Neural cell (in vitro differentiated cells): ENCODE results near the gene SNX32. TPM values are rescaled to one million over a fixed set of nuclear protein-coding genes. Genes with fewer than 3 reads are reported as not detected.

Experiments used
- H2AFZ ChIP-seq: fragments of 200-600, 300-800 bp; sonication (generic), shearing (Covaris generic); 2 replicates; pipeline ENCODE4 v1.6.0; 2014; ENCODE audit warnings: low read depth, mild to moderate bottlenecking, antibody characterized with exemption, low read length, moderate library complexity
- H3F3A ChIP-seq: fragments of 200-600 bp; shearing (Covaris generic); 2 replicates; pipeline ENCODE4 v1.6.1; 2016; ENCODE audit warnings: mild to moderate bottlenecking, moderate library complexity, mixed read lengths, antibody characterized with exemption, low read length; ENCODE audit not compliant: insufficient read depth, poor library complexity, severe bottlenecking
- H3K27ac ChIP-seq: fragments of 200-600, 300-800 bp; sonication (generic), shearing (Covaris generic); 2 replicates; pipeline ENCODE4 v1.5.1; 2014; ENCODE audit warnings: mild to moderate bottlenecking, low read length, moderate library complexity
- H3K27me3 ChIP-seq: fragments of 300-800, 200-600 bp; sonication (generic), shearing (Covaris generic); 2 replicates; pipeline ENCODE4 v1.6.0; 2014; ENCODE audit warnings: mild to moderate bottlenecking, low read depth, low read length, moderate library complexity; ENCODE audit not compliant: insufficient read depth
- H3K36me3 ChIP-seq: fragments of 300-800, 200-600 bp; sonication (generic), shearing (Covaris generic); 2 replicates; pipeline ENCODE4 v1.5.1; 2014; ENCODE audit warnings: mild to moderate bottlenecking, antibody characterized with exemption, low read length, moderate library complexity; ENCODE audit not compliant: insufficient read depth
- H3K4me2 ChIP-seq: fragments of 300-800, 200-600 bp; sonication (generic), shearing (Covaris generic); 2 replicates; pipeline ENCODE4 v1.6.0; 2014; ENCODE audit warnings: mild to moderate bottlenecking, low read length
- H3K4me3 ChIP-seq: fragments of 300-800, 200-600 bp; sonication (generic), shearing (Covaris generic); 2 replicates; pipeline ENCODE4 v1.5.1; 2014; ENCODE audit warnings: mild to moderate bottlenecking, low read length, moderate library complexity
- H3K79me2 ChIP-seq: fragments of 200-600 bp; shearing (Covaris generic); replicated peaks from 2 replicates; pipeline ENCODE4 v1.6.0; 2014; ENCODE audit warnings: mild to moderate bottlenecking, low read length, moderate library complexity; ENCODE audit not compliant: insufficient read depth
- H3K9ac ChIP-seq: fragments of 300-800, 200-600 bp; sonication (generic), shearing (Covaris generic); 2 replicates; pipeline ENCODE4 v1.6.1; 2016; ENCODE audit warnings: mild to moderate bottlenecking, low read length, mixed read lengths
- H3K9me2 ChIP-seq: fragments of 200-600 bp; shearing (Covaris generic); 2 replicates; pipeline ENCODE4 v1.6.1; 2016; ENCODE audit warnings: mild to moderate bottlenecking, low read length, mixed read lengths; ENCODE audit not compliant: insufficient read depth
- H3K9me3 ChIP-seq: fragments of 200-600, 300-800 bp; sonication (generic), shearing (Covaris generic); 2 replicates; pipeline ENCODE4 v1.6.1; 2016; ENCODE audit warnings: mild to moderate bottlenecking, mixed run types, low read length, moderate library complexity, mixed read lengths
- H4K20me1 ChIP-seq: fragments of 200-600 bp; shearing (Covaris generic); 2 replicates; pipeline ENCODE4 v1.6.1; 2016; ENCODE audit warnings: mild to moderate bottlenecking, mixed run types; ENCODE audit not compliant: insufficient read depth
- EP300 ChIP-seq: fragments of 450-650 bp; conservative IDR thresholded peaks from 2 replicates; pipeline ENCODE4 v1.6.1; 2014; ENCODE audit warnings: antibody characterized with exemption, mild to moderate bottlenecking, moderate library complexity; ENCODE audit not compliant: poor library complexity, severe bottlenecking
- EZH2 ChIP-seq: fragments of 200-600, 300-800 bp; shearing (Covaris generic), sonication (generic); IDR thresholded peaks from 2 replicates; pipeline ENCODE4 v1.6.1; 2014; ENCODE audit warnings: antibody characterized with exemption, low read length, borderline replicate concordance, mild to moderate bottlenecking; ENCODE audit not compliant: insufficient read depth, poor library complexity, severe bottlenecking
- MXI1 ChIP-seq: fragments of 450-650 bp; conservative IDR thresholded peaks from 2 replicates; pipeline ENCODE4 v1.6.1; 2014; ENCODE audit warnings: antibody characterized with exemption, mild to moderate bottlenecking; ENCODE audit not compliant: poor library complexity, severe bottlenecking
- POLR2AphosphoS5 ChIP-seq: IDR thresholded peaks from 2 replicates; pipeline ENCODE4 v1.6.1; 2012
- RAD21 ChIP-seq: fragments of 450-650 bp; conservative IDR thresholded peaks from 2 replicates; pipeline ENCODE4 v1.6.1; 2014; ENCODE audit warnings: antibody characterized with exemption, mild to moderate bottlenecking, moderate library complexity
- SMC3 ChIP-seq: fragments of 450-650 bp; conservative IDR thresholded peaks from 2 replicates; pipeline ENCODE4 v1.6.1; 2014; ENCODE audit warnings: antibody characterized with exemption, mild to moderate bottlenecking, moderate library complexity; ENCODE audit not compliant: poor library complexity
- TAF1 ChIP-seq: IDR thresholded peaks from 2 replicates; pipeline ENCODE4 v1.6.1; 2012; ENCODE audit warnings: low read depth
- polyA plus RNA-seq: library from polyadenylated mRNA; depleted of rRNA; stranded (reverse); fragments of >200 nt; gene quantifications from 2 replicates; pipeline ENCODE4 v1.2.3, GENCODE V29; 2014
- TF ChIP-seq, protein P1 (sequence below): fragments of 450-650 bp; IDR thresholded peaks from 2 replicates; pipeline ENCODE4 v1.5.1; 2014; ENCODE audit warnings: antibody characterized with exemption, mild to moderate bottlenecking, moderate library complexity; ENCODE audit not compliant: poor library complexity, severe bottlenecking
- TF ChIP-seq, protein P2 (sequence below): IDR thresholded peaks from 2 replicates; pipeline ENCODE4 v1.6.1; 2012; ENCODE audit warnings: borderline replicate concordance

The SNX32 gene
- polyA plus RNA-seq, 1 donor from 2014 or later: 16.0 TPM

- peak overlapping the region; percentile 28 for H3K27ac ChIP-seq
- H2AFZ ChIP-seq: no peak overlapping the region
- H3K9ac ChIP-seq: peak overlapping the region; percentile 56
- peak overlapping the region; percentile 51 for H3K4me3 ChIP-seq
- TF ChIP-seq POLR2AphosphoS5: no peak
- TF ChIP-seq, protein P1, sequence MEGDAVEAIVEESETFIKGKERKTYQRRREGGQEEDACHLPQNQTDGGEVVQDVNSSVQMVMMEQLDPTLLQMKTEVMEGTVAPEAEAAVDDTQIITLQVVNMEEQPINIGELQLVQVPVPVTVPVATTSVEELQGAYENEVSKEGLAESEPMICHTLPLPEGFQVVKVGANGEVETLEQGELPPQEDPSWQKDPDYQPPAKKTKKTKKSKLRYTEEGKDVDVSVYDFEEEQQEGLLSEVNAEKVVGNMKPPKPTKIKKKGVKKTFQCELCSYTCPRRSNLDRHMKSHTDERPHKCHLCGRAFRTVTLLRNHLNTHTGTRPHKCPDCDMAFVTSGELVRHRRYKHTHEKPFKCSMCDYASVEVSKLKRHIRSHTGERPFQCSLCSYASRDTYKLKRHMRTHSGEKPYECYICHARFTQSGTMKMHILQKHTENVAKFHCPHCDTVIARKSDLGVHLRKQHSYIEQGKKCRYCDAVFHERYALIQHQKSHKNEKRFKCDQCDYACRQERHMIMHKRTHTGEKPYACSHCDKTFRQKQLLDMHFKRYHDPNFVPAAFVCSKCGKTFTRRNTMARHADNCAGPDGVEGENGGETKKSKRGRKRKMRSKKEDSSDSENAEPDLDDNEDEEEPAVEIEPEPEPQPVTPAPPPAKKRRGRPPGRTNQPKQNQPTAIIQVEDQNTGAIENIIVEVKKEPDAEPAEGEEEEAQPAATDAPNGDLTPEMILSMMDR: no peak
- no peaks in the 10 kb centered on the region for H3F3A ChIP-seq
- H3K79me2 ChIP-seq: peaks cover 17% of the 10 kb centered on the region
- H3K9me2 ChIP-seq: no peaks in the 10 kb centered on the region
- H3K36me3 ChIP-seq: no peaks in the 10 kb centered on the region
- H4K20me1 ChIP-seq: no peaks in the 10 kb centered on the region
- no peak overlapping the region for H3K4me2 ChIP-seq
- no peaks in the 10 kb centered on the region for H3K9me3 ChIP-seq
- H3K27me3 ChIP-seq: no peaks in the 10 kb centered on the region
Measured at GRCh38 chr11:65883786-65884715, 50.3 kb downstream of the SNX32 start.

GRCh38 chr11:65884716-65885092, 50.9 kb downstream of the SNX32 start:
- no peak overlapping the region for H2AFZ ChIP-seq
- TF ChIP-seq TAF1 (no peak), EZH2 (no peak), POLR2AphosphoS5 (peak; percentile 22), SMC3 (peak; percentile 94), EP300 (no peak), RAD21 (peak; percentile 79), MXI1 (no peak)
- TF ChIP-seq, protein P1: peak; percentile 99
- TF ChIP-seq, protein P2, sequence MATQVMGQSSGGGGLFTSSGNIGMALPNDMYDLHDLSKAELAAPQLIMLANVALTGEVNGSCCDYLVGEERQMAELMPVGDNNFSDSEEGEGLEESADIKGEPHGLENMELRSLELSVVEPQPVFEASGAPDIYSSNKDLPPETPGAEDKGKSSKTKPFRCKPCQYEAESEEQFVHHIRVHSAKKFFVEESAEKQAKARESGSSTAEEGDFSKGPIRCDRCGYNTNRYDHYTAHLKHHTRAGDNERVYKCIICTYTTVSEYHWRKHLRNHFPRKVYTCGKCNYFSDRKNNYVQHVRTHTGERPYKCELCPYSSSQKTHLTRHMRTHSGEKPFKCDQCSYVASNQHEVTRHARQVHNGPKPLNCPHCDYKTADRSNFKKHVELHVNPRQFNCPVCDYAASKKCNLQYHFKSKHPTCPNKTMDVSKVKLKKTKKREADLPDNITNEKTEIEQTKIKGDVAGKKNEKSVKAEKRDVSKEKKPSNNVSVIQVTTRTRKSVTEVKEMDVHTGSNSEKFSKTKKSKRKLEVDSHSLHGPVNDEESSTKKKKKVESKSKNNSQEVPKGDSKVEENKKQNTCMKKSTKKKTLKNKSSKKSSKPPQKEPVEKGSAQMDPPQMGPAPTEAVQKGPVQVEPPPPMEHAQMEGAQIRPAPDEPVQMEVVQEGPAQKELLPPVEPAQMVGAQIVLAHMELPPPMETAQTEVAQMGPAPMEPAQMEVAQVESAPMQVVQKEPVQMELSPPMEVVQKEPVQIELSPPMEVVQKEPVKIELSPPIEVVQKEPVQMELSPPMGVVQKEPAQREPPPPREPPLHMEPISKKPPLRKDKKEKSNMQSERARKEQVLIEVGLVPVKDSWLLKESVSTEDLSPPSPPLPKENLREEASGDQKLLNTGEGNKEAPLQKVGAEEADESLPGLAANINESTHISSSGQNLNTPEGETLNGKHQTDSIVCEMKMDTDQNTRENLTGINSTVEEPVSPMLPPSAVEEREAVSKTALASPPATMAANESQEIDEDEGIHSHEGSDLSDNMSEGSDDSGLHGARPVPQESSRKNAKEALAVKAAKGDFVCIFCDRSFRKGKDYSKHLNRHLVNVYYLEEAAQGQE: no peak
- H3K27ac ChIP-seq: peak overlapping the region; percentile 28

More at GRCh38 chr11:65884716-65885092, 50.9 kb downstream of the SNX32 start:
- Histone ChIP-seq H3K27me3 (no peaks in the 10 kb centered on the region), H3K9me2 (no peaks in the 10 kb centered on the region), H3K36me3 (no peaks in the 10 kb centered on the region), H3F3A (no peaks in the 10 kb centered on the region), H3K9ac (peak overlapping the region; percentile 56), H3K4me3 (peak overlapping the region; percentile 51), H3K79me2 (peaks cover 17% of the 10 kb centered on the region), H4K20me1 (no peaks in the 10 kb centered on the region), H3K9me3 (no peaks in the 10 kb centered on the region), H3K4me2 (no peak overlapping the region)
